HG03575 (cell line): ENCODE results near the gene SLC25A46.
A peak's percentile ranks its signal among the peaks of the same experiment; 100 is the strongest.
"Not testable (repeated sequence)": the region's sequence is repeated elsewhere in the genome, so short reads cannot be mapped to it uniquely, and the experiment has no call there.

Experiments
- ATAC-seq: cut with Tn5 transposase; IDR thresholded peaks from one replicate; pipeline ENCODE4 v1.9.1; 2021; ENCODE audit not compliant: unreplicated experiment, insufficient number of reproducible peaks, low FRiP score; ENCODE audit errors: extremely low read depth

Gene SLC25A46

GRCh38 chr5:110738812-110739651, at the start of gene SLC25A46:
SLC25A46 (plus strand) TSS chr5:110739007; CDS start chr5:110739120, 113 bp downstream.
- peak; percentile 87 for ATAC-seq

GRCh38 chr5:110690587-110690986, 48.2 kb upstream of the SLC25A46 start:
- not testable (repeated sequence) for ATAC-seq

- ATAC-seq, result not testable (repeated sequence)
These were observed 46.1 kb upstream of the SLC25A46 start for GRCh38 chr5:110692669-110693068.

- ATAC-seq, result no peak
These were observed 36.5 kb upstream of the SLC25A46 start for GRCh38 chr5:110702300-110702699.

GRCh38 chr5:110702704-110703103, 36.1 kb upstream of the SLC25A46 start:
- ATAC-seq, result no peak

DNA sequence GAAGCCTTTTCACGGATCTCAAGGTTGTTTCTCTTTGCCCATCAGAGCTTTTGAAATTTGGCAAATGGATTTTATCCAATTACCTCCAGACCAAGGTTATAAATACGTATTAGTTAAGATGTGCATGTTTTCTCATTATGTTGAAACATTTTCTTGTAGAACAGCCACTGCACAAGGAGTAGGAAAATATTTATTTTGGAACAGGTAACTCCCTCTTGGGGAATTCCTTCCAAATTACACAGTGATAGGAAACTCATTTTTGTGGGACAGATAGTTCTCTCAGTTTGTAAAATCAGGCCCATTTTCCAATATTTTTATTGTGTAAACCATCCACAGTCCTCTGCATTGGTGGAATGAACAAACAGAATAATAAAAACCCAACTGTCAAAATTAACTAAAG, 35.3 kb upstream of the SLC25A46 start:
- no peak for ATAC-seq

GRCh38 chr5:110705349-110705748, 33.5 kb upstream of the SLC25A46 start:
- no peak for ATAC-seq

- ATAC-seq, result no peak
These were observed 31.5 kb upstream of the SLC25A46 start for GRCh38 chr5:110707260-110707844.

DNA sequence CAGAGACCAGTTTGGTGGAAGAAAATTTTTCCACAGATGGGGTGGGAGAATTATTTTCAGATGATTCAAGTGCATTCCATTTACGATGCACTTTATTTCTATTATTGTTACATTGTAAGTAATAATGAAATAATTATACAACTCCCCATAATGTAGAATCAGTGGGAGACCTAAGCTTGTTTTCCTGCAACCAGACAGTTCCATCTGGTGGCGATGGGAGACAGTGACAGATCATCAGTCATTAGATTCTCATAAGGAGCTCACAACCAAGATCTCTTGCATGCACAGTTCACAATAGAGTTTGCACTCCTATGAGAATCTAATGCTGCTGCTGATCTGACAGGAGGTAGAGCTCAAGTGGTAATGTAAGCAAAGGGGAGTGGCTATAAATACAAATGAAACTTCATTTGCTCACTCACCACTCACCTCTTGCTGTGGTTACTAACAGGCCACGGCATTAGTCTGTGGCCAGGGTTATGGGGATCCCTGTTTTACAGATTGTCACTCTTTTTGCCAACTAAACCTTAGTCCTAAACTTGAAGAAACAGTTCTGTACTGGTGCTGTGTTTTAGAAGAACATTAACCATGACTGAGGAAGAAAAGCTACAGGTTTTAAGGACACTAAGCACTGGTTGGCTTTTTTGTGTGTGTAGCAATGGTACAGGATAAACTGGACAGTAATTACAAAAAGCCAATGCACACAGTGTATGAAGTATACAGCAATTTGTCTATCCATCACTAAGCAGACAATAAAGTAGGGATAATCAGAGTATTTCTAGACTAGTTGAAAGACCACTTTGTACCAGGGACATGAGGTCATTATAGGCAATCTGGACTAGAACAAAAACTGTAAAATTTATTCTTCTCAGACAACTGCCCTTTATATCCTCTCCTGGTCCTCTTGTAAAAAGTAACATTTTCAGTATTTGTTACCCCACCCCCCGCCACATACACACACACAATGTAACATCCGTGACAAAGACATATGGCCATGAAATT, 22.3 kb upstream of the SLC25A46 start:
- peak; percentile 61 for ATAC-seq

- no peak for ATAC-seq
These were observed 20.5 kb upstream of the SLC25A46 start for GRCh38 chr5:110718311-110718710.

GRCh38 chr5:110726249-110727024, 12.4 kb upstream of the SLC25A46 start, which contains the start of gene TMEM232:
TMEM232 (minus strand) TSS chr5:110726671; CDS start chr5:110667352, 59,319 bp downstream.
- ATAC-seq, result peak; percentile 87

DNA sequence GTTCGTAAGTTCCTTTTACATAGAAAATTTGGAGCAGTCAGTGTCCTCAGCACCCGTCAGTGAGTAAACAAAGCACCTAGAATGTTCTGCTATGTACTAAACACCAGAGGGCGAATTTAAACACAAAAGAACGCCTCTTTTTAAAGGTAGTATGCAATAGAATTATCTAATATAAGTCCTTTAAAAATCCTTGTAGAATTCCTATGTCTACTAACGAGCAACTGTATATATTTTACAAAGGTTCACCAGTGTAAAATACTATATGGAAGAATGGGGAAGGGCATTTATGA, 11.8 kb upstream of the SLC25A46 start:
- ATAC-seq, result no peak

GRCh38 chr5:110731499-110731898, 7.3 kb upstream of the SLC25A46 start:
- not testable (repeated sequence) for ATAC-seq

DNA sequence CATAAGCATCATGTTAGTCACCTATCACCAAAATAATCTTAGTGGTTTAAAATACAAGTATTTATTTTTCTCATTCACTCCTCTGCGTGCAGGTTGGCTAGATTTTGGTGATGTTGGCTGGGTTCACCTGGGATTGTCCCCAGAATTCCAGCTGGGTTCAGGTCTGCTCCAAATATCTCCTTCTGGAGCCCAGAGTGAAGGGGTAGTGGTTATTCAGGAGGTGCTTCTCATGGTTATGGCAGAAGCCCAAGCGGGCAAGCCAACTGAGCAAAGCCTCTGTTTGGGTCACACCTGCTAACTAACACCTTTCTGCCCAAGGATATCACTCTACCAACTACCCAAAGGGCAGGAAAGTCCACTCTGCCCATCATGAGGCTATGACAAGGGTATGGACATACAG, 4.7 kb upstream of the SLC25A46 start:
- no peak for ATAC-seq

- no peak for ATAC-seq
These were observed 3.3 kb upstream of the SLC25A46 start for GRCh38 chr5:110735556-110735955.

- no peak for ATAC-seq
These were observed 2.1 kb upstream of the SLC25A46 start for GRCh38 chr5:110736753-110737152.

GRCh38 chr5:110738503-110738811, 350 bp upstream of the SLC25A46 start:
- ATAC-seq, result peak; percentile 50

DNA sequence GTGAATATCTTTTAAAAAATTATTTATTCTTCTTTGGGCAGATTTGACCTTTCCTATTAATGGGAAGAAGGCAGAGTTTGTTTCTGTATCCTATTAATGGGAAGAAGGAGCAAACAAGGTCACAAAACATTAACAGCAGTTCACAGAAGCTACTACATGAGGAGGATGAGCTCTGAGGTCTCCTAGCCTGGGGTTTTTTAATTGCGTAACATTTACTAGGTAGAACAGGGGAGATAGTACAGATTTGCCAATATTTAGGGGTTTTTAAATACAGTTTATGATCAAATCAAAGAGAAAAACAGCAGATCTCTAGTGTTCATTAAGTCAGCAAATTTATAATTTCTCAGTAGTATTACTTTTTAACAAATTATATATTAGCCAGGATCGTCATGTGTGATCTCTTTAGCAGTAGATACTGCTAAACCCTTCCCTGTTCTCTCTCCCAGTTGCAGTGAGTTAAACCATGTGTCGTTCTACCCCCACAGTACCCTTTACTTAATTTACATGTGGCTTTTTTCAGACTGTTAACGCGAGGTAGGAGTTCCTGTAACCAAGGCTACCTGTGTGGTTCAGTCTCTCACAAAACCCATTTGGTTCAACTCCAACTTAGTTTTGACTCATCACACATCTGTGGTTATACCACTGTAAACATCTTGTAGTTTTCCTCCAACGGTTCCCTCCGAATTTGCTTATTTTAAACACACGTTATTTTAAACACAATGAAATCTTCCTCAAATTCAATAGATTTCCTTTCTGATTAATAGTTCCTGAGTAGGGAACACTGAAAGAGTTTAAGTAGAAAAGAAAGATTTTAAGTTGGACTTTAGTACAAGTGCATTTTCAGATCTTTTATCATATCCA, 13.3 kb downstream of the SLC25A46 start:
- ATAC-seq, result peak; percentile 96
